Upper lobe of left lung (tissue), 4 donors: Measurements from ENCODE around the gene SLC40A1.

Source experiments
- CTCF ChIP-seq, 6 experiments: fragments of 450-650 bp in 4 of 6; fragments of 200-600 bp in 2 of 6; sonication (generic) in 2 of 6; IDR thresholded peaks; one replicate each; pipeline ENCODE4 v1.5.1; 2016 to 2019; ENCODE audit warnings: antibody characterized with exemption in 6 of 6
- EP300 ChIP-seq, 4 donors: sonication (generic); formaldehyde crosslinking; IDR thresholded peaks; one replicate each; pipeline ENCODE4 v1.5.1; 2017; ENCODE audit warnings: antibody characterized with exemption in 4 of 4, control low read depth in 2 of 4
- POLR2A ChIP-seq, 4 donors: fragments of 450-650 bp; IDR thresholded peaks; one replicate each; pipeline ENCODE4 v1.5.1; 2016 to 2017; ENCODE audit warnings: antibody characterized with exemption in 4 of 4, mild to moderate bottlenecking in 2 of 4

GRCh38 chr2:189609853-189610252, 29.3 kb upstream of the SLC40A1 start:
- TF ChIP-seq POLR2A (IDR thresholded peaks at IDR 0.05) (no peak), CTCF (IDR thresholded peaks at IDR 0.05) (no peak), EP300 (IDR thresholded peaks at IDR 0.05) (no peak)
